ENCODE results near the gene AASS.
"Not testable (repeated sequence)": the region's sequence is repeated elsewhere in the genome, so short reads cannot be mapped to it uniquely, and the experiment has no call there.

AASS gene

GRCh38 chr7:122143751-122144711, at the start of gene AASS:
Gene AASS, minus strand, starts transcription at chr7:122144249. Its CDS starts 10,523 bp downstream, at chr7:122133726.
- DNase-seq, result peak; percentile 86

GRCh38 chr7:122188785-122189184, 44.7 kb upstream of the AASS start:
- no peak for DNase-seq

- DNase-seq, result no peak
These were observed 39.1 kb upstream of the AASS start for GRCh38 chr7:122183106-122183505.

- DNase-seq, result no peak
These were observed 38.0 kb upstream of the AASS start for GRCh38 chr7:122182081-122182480.

- DNase-seq, result not testable (repeated sequence)
These were observed 28.1 kb upstream of the AASS start for GRCh38 chr7:122172144-122172543.

GRCh38 chr7:122166740-122167139, 22.7 kb upstream of the AASS start:
- DNase-seq, result no peak

GRCh38 chr7:122166275-122166674, 22.2 kb upstream of the AASS start:
- DNase-seq, result no peak

- DNase-seq, result no peak
These were observed 17.6 kb upstream of the AASS start for GRCh38 chr7:122161628-122162027.

- DNase-seq, result no peak
These were observed 11.5 kb upstream of the AASS start for GRCh38 chr7:122155566-122155965.

- no peak for DNase-seq
These were observed 4.8 kb upstream of the AASS start for GRCh38 chr7:122148878-122149277.

GRCh38 chr7:122148081-122148480, 4.0 kb upstream of the AASS start:
- no peak for DNase-seq

- DNase-seq, result no peak
These were observed 2.0 kb upstream of the AASS start for GRCh38 chr7:122145937-122146645.

GRCh38 chr7:122143376-122143750, 686 bp downstream of the AASS start:
- DNase-seq, result no peak

GRCh38 chr7:122140918-122141317, 3.1 kb downstream of the AASS start:
- no peak for DNase-seq

- DNase-seq, result no peak
These were observed 6.6 kb downstream of the AASS start for GRCh38 chr7:122137251-122138077.

GRCh38 chr7:122136639-122137245, 7.3 kb downstream of the AASS start:
- no peak for DNase-seq

GRCh38 chr7:122136078-122136477, 8.0 kb downstream of the AASS start:
- DNase-seq, result no peak

- no peak for DNase-seq
These were observed 8.8 kb downstream of the AASS start for GRCh38 chr7:122135275-122135674.

- not testable (repeated sequence) for DNase-seq
These were observed 9.3 kb downstream of the AASS start for GRCh38 chr7:122134793-122135192.

GRCh38 chr7:122133477-122133876, 10.6 kb downstream of the AASS start:
- DNase-seq, result no peak

GRCh38 chr7:122132341-122132740, 11.7 kb downstream of the AASS start:
- DNase-seq, result no peak

GRCh38 chr7:122123746-122124145, 20.3 kb downstream of the AASS start:
- no peak for DNase-seq

GRCh38 chr7:122118757-122119156, 25.3 kb downstream of the AASS start:
- no peak for DNase-seq

Measured in DMS 273 treated with DMSO at 0.1 percent for 48 hours (cell line).